Adrenal gland (tissue), 5 donors: Measurements from ENCODE around the gene NR4A1.

ENCODE experiments used
- CTCF ChIP-seq, 6 experiments: fragments of 450-650 bp in 4 of 6; fragments of 200-600 bp in 2 of 6; sonication (generic) in 1 of 6; IDR thresholded peaks; 1 replicate in 5 of 6; 2 replicates in 1 of 6; pipeline versions ENCODE4 v1.5.1 to v1.8.0; 2016 to 2021; ENCODE audit warnings: antibody characterized with exemption in 6 of 6, mild to moderate bottlenecking in 2 of 6, moderate library complexity in 1 of 6
- POLR2A ChIP-seq, 2 donors: fragments of 450-650 bp; IDR thresholded peaks; one replicate each; pipeline ENCODE4 v1.6.1; 2017; ENCODE audit warnings: antibody characterized with exemption in 2 of 2, mild to moderate bottlenecking in 2 of 2, moderate library complexity in 1 of 2
- donor health status: DM: no; HTN: no; CAD: no.

- TF ChIP-seq CTCF (IDR thresholded peaks at IDR 0.05) (peak in 1 of 6 experiments; percentile 14), POLR2A (IDR thresholded peaks at IDR 0.05) (peak in 1 of 2 donors; percentile 43)
Observed at GRCh38 chr12:52038447-52038846, 12.8 kb upstream of the NR4A1 start.
